Occipital lobe (tissue), 2 donors: ENCODE measurements around the gene EXOC6B. TPM values are rescaled to one million over a fixed set of nuclear protein-coding genes. Genes with fewer than 3 reads are reported as not detected.
"Not testable (repeated sequence)": the region's sequence is repeated elsewhere in the genome, so short reads cannot be mapped to it uniquely, and the experiment has no call there.

Source experiments
- DNase-seq: peaks from one replicate; lab custom pipeline; 2025; lab: John Stamatoyannopoulos, UW
- total RNA-seq: library from RNA; depleted of rRNA; stranded (reverse); fragments of >200 nt; gene quantifications from one replicate; pipeline ENCODE4 v1.2.3, GENCODE V29; 2014

The EXOC6B gene
- total RNA-seq, 1 donor from 2014 or later, result 190 TPM

GRCh38 chr2:72457801-72458516 lies 367.9 kb downstream of the EXOC6B start:
- DNase-seq, result no peak

DNA sequence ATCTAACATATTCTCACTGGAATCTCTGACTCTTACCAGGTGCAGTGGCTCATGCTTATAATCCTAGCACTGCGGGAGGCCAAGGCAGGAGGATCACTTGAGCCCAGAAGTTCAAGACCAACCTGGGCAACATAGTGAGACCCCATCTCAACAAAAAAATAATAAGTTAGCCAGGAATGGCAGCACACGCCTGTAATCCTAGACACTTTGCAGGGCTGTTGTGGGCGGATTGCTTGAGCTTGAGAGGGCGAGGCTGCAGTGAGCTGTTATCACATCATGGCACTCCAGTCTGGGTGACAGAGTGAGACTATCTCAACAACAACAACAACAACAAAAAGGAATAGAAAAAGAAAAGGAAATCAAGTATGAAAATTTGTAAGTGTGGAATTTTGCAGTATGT lies 371.6 kb downstream of the EXOC6B start:
- no peak for DNase-seq

DNA sequence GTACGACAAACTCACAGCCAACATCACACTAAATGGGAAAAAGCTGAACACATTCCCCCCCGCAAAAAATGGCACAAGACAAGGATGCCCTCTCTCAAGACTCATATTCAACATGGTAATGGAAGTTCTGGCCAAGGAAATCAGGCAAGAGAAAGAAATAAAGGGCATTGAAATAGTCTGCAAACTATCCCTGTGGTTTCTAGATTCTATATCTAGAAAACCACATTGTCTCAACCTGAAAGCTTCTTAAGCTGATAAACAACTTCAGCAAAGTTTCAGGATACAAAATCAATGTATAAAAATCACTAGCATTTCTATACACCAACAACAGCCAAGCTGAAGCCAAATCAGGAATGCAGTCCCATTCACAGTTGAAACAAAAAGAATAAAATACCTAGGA lies 383.6 kb downstream of the EXOC6B start:
- no peak for DNase-seq

GRCh38 chr2:72439892-72440291 lies 385.9 kb downstream of the EXOC6B start:
- DNase-seq, result no peak

- DNase-seq, result no peak
Observed at GRCh38 chr2:72438364-72438763, 387.5 kb downstream of the EXOC6B start.

DNA sequence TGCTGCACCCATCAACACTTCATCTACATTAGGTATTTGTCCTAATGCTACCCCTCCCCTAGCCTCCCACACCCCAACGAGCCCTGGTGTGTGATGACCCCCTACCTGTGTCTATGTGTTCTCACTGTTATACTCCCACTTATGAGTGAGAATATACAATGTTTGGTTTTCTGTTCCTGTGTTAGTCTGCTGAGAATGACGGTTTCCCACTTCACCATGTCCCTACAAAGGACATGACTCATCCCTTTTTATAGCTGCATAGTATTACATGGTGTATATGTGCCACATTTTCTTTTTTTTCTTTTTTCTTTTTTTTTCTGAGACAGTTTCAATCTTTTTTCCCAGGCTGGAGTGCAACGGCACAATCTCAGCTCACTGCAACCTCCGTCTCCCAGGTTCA lies 394.1 kb downstream of the EXOC6B start:
- DNase-seq, result no peak

- DNase-seq, result no peak
Observed at GRCh38 chr2:72427022-72427861, 398.6 kb downstream of the EXOC6B start.

DNA sequence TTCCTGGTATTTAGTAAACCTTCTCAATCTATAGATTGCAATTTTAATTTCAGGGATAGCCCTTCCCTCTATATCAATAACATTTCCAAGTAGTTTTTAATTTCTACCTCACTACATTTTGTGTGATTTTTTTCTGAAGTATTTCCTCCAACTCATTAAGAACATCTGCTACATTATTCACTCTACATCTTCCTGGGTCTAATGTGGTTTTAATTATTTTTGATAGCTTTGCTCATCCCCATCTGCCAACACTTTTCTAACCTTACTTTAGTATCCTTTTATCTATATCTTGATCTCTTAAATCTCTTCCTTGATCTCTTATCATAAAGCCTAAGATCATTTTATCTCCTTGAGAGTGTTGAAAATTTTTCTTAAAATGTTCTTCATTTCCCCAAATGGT lies 399.8 kb downstream of the EXOC6B start:
- DNase-seq, result no peak

- no peak for DNase-seq
Observed at GRCh38 chr2:72423756-72424155, 402.1 kb downstream of the EXOC6B start.

GRCh38 chr2:72421771-72422379 lies 404.0 kb downstream of the EXOC6B start:
- DNase-seq, result not testable (repeated sequence)

DNA sequence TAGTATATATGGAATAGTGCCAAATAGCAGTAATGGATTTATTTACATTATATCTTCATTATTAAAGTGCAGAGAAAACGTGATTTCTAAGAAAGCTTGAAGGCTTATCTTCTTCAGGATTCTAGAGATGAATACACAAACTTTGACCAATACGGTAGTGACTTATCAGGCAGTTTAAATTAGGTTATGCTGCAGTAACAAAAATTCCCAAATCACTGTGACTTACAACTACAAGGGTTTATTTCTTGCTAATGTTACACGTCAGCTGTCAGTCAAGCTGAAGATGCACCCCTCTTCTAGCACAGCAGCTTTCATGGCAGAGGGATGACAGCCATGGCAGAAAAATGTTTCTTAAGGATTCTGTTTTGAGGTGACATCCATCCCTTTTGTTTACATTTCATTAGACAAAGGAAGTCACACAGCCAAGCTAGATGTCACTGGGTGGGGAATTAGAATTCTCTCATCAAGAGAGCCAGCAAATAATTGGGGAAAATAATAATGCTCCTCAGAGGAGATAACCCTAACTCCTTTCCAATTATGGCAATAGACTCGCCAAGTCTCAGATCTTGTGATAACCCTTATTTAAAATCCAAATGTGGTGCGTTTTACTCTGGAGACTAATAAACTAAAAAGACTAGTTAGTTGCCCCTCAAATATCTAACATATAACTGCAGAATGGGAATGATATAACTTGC lies 409.9 kb downstream of the EXOC6B start:
- no peak for DNase-seq

GRCh38 chr2:72415241-72415661 lies 410.6 kb downstream of the EXOC6B start:
- no peak for DNase-seq

DNA sequence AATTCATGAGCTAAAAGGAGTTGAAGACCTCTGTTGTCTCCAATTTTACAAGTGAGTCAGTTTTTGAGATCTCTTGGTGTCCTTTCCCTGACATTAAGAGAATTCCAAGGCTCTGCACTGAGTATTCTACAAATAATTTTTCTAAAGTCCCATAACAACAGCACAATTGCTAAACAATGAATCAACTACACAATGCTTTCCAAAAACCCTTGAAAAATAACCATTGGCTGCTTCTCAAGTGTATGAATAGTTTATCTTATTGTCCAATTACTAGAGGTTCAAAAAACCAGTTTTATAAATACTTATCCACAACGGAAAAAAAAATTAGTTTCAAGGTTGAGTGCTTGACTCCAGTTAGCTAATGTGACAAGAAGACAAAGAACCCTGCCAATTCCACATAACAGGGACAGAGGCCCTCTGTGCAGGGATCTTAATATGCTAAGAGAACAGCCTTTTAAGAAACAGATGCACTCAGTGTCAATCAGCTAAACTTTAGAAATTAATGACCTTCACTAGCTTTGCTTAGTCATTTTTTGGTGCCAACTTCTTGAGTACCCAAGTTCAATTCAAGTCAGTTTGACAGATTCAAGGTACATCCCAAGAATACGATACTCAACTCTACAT lies 411.6 kb downstream of the EXOC6B start:
- DNase-seq, result no peak

- DNase-seq, result no peak
Observed at GRCh38 chr2:72413716-72414115, 412.1 kb downstream of the EXOC6B start.

- no peak for DNase-seq
Observed at GRCh38 chr2:72412214-72412613, 413.6 kb downstream of the EXOC6B start.

DNA sequence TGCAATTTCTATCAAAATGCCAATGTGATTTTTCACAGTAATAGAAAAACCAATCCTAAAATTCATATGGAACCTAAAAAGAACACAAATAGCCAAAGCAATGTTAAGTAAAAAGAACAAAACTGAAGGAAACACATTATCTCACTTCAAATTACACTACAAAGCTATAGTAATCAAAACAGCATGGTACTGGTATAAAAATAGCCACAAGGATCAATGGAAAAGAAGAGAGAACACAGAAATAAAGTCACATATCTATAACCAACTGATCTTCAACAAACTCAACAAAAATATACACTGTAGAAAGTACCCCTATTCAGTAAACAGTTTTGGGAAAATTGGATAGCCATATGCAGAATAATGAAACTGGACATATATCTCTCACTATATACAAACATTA lies 426.0 kb downstream of the EXOC6B start:
- no peak for DNase-seq

- DNase-seq, result no peak
Observed at GRCh38 chr2:72395096-72395495, 430.7 kb downstream of the EXOC6B start.

DNA sequence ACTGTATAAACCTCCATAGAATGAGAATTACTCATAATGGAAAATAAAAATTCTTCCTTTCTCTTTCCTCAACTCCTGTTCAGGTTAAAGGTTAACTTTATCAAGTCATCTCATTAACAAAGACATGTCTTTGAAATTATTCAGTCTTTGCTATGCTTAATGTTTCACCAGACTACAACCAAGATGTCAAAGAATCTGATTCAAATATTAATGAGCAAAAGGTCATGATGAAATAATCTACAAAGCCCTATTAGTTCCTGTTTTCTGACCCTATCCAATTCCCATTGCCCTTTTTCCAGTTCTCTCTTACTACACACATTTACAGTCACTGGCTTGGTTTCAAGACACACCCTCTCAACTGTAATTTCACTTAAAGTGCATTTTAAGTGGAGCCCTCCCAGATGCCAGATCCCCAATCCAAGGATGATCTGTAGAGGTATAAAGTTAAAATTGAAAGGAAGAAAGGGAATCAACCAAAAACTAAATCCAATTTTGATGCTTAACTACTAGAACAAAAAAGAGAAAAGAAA lies 431.2 kb downstream of the EXOC6B start:
- DNase-seq, result no peak

DNA sequence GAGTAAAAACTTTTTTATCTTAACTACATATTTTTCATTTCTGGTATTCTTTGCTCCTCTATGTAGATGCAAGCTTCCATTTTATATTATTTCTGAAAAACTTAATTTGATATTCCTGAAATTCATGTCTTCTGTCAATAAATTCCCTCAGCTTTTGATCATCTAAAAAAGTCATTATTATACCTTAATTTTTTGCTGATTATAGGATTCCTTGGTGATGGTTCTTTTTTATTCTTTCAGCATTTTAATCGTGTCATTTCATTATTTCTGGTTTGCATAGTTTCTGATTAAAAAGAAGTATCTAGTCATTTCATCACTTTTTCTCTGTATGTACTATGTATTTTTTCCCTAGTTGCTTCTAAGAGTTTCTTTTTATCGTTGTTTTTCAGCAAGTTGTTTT lies 436.4 kb downstream of the EXOC6B start:
- no peak for DNase-seq

- DNase-seq, result no peak
Observed at GRCh38 chr2:72388263-72388662, 437.6 kb downstream of the EXOC6B start.

GRCh38 chr2:72386288-72386687 lies 439.5 kb downstream of the EXOC6B start:
- DNase-seq, result no peak
